ENCODE data around the gene C2CD5. TPM values are rescaled to one million over a fixed set of nuclear protein-coding genes. Genes with fewer than 3 reads are reported as not detected.

The C2CD5 gene
- total RNA-seq, 4 donors from 2014 or later = 52.7 to 77.4 (median 55.8) TPM

DNA sequence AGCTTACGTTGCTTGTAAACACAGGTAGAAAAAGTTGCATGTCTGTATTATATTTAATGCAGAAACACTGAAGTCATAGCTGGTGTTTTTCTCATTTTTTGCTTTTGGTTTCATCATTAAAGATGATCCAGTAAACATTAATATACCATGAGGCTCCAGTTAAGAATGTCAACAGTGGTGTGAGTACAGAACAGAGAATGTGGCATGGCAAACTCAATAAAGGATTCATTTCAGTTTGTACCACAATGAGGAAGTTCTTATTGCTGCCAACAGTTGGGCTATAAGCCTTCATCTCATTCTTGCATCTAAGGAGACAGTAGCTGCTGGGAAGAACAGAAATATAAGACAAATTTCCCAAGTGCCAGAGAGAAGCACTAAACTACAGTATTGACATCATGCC is 137.7 kb downstream of the C2CD5 start:
- no peaks in the 10 kb centered on the region for H3K27me3 ChIP-seq
- DNase-seq = no peak
- no peak overlapping the region for H3K4me3 ChIP-seq (replicated peaks in 1 of 3)
- H3K9me3 ChIP-seq = no peaks in the 10 kb centered on the region
- H3K27ac ChIP-seq = no peak overlapping the region
- TF ChIP-seq POLR2A (IDR thresholded peaks at IDR 0.05) = no peak
- TF ChIP-seq, protein P1, sequence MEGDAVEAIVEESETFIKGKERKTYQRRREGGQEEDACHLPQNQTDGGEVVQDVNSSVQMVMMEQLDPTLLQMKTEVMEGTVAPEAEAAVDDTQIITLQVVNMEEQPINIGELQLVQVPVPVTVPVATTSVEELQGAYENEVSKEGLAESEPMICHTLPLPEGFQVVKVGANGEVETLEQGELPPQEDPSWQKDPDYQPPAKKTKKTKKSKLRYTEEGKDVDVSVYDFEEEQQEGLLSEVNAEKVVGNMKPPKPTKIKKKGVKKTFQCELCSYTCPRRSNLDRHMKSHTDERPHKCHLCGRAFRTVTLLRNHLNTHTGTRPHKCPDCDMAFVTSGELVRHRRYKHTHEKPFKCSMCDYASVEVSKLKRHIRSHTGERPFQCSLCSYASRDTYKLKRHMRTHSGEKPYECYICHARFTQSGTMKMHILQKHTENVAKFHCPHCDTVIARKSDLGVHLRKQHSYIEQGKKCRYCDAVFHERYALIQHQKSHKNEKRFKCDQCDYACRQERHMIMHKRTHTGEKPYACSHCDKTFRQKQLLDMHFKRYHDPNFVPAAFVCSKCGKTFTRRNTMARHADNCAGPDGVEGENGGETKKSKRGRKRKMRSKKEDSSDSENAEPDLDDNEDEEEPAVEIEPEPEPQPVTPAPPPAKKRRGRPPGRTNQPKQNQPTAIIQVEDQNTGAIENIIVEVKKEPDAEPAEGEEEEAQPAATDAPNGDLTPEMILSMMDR (IDR thresholded peaks at IDR 0.05) = no peak
- no peaks in the 10 kb centered on the region for H3K36me3 ChIP-seq
- 97 to 98% methylated on average over 1 of the region's 1 CpG for WGBS, 2 donors
- intact Hi-C loops (cut with DNase I) = no loop called here
- peaks cover 30 to 38% of the 10 kb centered on the region in 2 donors for H3K4me1 ChIP-seq

DNA sequence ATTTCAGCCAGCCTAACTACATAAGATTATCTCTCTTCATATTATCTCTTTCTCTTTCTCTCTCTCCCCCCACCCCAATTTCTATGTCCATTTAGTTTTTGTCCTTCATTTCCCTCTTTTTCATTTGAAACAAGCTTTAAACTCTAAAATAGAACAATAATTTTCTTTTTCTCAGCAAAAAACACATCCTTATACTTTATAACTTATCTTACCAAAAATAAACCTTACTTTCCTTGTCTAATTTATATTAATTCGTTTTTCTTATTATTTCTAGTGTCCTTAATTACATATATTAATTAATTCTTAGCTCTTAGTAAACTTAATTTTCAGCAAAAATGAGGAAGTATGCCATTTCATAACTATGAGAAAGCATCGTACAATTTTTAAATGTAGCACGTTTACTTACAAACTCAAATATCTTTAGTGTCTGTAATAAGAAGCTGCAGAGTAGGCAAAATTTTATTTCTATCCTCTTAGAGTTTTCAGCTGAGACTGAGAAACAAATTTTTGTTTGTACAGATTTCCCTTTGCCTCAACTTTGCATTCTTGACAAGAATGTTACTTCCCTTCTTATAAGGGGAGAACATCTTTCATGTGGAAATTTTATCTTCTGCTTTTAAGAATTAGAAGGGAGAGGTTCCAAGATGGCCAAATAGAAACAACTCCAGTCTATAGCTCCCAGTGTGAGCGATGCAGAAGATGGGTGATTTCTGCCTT is 144.7 kb downstream of the C2CD5 start:
- no peak overlapping the region for H3K27ac ChIP-seq
- DNase-seq = no peak
- WGBS, 2 donors = 84% methylated on average over 4 of the region's 4 CpGs
- no peaks in the 10 kb centered on the region for H3K36me3 ChIP-seq
- no peak overlapping the region for H3K4me3 ChIP-seq (replicated peaks in 1 of 3)
- no peaks in the 10 kb centered on the region for H3K4me1 ChIP-seq
- H3K9me3 ChIP-seq = no peaks in the 10 kb centered on the region
- intact Hi-C loops (cut with DNase I) = no loop called here
- no peaks in the 10 kb centered on the region for H3K27me3 ChIP-seq
- TF ChIP-seq, protein P1 (IDR thresholded peaks at IDR 0.05) = no peak
- TF ChIP-seq POLR2A (IDR thresholded peaks at IDR 0.05) = no peak

Other genes starting within 250 kb of the C2CD5 start
- 1 to 10 TPM; 2.5 to 5.2 (median 4.9) TPM for gene ST8SIA1, start 209.8 kb downstream of the C2CD5 start, total RNA-seq
- 10 to 100 TPM; 50.0 to 78.2 (median 57.4) TPM for gene ETNK1, start 80.6 kb upstream of the C2CD5 start, total RNA-seq